ENCODE results near the gene C5orf58.

DNA sequence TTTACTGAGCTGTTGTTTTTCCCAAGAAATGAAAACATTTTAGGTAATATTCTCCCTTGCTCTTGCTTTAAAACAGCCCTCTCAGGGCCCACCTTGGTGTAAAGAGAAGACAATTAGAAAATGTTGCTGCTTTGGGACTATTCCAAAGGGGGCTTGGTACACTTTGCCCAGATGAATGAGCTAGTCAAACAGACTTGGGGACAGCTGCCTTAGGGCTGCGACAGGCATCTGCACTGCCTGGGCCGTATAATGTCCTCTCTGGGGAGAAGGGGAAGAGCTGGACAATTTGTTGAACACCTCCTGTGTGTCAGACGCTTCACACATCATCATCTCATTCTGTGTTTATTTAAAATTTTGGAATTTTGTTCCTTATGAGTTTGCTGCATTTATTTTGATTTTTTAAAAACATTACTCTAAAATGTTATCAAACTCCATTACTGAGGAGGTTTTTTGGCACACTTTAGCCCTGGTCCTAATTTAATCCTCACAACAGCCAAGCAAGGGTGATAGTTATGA, 28.8 kb downstream of the C5orf58 start:
- TF ChIP-seq, protein P1, sequence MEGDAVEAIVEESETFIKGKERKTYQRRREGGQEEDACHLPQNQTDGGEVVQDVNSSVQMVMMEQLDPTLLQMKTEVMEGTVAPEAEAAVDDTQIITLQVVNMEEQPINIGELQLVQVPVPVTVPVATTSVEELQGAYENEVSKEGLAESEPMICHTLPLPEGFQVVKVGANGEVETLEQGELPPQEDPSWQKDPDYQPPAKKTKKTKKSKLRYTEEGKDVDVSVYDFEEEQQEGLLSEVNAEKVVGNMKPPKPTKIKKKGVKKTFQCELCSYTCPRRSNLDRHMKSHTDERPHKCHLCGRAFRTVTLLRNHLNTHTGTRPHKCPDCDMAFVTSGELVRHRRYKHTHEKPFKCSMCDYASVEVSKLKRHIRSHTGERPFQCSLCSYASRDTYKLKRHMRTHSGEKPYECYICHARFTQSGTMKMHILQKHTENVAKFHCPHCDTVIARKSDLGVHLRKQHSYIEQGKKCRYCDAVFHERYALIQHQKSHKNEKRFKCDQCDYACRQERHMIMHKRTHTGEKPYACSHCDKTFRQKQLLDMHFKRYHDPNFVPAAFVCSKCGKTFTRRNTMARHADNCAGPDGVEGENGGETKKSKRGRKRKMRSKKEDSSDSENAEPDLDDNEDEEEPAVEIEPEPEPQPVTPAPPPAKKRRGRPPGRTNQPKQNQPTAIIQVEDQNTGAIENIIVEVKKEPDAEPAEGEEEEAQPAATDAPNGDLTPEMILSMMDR (IDR thresholded peaks at IDR 0.05; ENCODE audit: borderline replicate concordance, extremely low read depth, low read length, poor library complexity, severe bottlenecking): no peak
- TF ChIP-seq EZH2 (IDR thresholded peaks at IDR 0.05; ENCODE audit: borderline replicate concordance, low read depth, low read length, severe bottlenecking): no peak
